Umbilical cord (tissue), 2 donors: Measurements from ENCODE around the gene AFF2. TPM values are rescaled to one million over a fixed set of nuclear protein-coding genes. Genes with fewer than 3 reads are reported as not detected.

Experiments used
- DNase-seq: peaks from one replicate; pipeline ENCODE4 v3.0.0-alpha.2; 2015; ENCODE audit warnings: low spot score
- total RNA-seq: library from RNA; depleted of rRNA; stranded (reverse); fragments of >200 nt; gene quantifications from one replicate; pipeline ENCODE4 v1.2.3, GENCODE V29; 2014; ENCODE audit warnings: low replicate concordance; ENCODE audit not compliant: insufficient read depth

Gene AFF2
- 14.7 TPM for total RNA-seq

GRCh38 chrX:148500423-148501385 lies at the start of gene AFF2:
AFF2 (plus strand) TSS chrX:148500617; CDS start chrX:148501098, 481 bp downstream.
- peak; percentile 31 for DNase-seq

DNA sequence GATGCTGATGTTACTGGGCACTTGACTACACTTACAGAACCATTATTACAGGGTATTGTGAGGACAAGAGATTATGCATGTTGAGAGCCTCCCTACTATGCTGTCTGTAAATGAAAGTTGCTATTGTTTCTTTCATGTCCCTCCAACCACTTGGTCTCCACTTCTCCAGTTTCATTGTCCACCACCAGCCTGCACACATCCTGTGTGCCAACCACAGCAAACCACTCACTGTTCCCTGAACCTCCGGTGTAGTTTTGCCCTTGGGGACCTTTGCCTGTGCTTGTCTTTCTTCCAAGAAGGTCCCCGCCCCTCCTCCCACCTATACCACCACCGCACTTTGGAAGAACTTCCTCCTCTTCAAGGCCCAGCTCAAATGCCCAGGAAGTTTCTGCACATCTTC lies 43.1 kb upstream of the AFF2 start:
- no peak for DNase-seq

GRCh38 chrX:148459343-148459742 lies 41.1 kb upstream of the AFF2 start:
- DNase-seq, result no peak

DNA sequence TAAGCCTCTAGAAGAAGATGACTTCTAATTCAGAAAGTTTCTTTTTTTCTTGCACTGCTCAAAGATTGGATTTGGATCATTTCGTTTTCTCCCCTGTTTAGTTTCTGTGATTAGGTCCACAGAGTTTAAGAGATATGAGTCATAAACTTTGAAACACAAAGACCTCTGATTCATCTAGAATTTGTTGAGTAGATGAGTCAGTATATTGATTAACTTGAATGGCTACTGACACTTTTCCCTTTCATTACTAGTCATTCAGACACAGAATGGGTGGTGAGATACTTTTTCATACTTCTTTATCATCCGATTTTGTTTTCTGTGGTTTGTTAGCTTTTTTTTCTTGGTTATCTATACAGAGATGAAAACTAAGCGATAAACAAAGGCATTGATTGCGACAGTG lies 34.1 kb upstream of the AFF2 start:
- DNase-seq, result no peak

GRCh38 chrX:148470324-148470723 lies 30.1 kb upstream of the AFF2 start:
- no peak for DNase-seq

DNA sequence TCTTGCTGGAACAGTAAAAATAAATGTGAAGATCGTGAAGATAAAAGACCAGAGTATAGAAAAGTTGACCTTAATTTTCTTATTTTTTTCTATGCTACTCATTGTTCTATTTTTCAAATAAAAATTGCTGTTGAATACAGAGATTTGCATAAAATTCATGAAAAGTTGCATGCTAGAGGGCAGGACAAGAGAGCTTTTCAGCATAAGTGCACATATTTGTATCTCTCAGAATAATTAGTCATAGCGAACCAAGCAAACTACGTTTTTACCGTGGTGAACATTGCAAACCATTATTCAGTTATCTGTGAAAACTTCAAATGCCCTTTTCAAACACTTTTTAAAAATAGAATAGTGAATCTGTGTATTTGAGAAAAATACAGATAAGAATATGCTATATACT lies 26.4 kb upstream of the AFF2 start:
- no peak for DNase-seq

DNA sequence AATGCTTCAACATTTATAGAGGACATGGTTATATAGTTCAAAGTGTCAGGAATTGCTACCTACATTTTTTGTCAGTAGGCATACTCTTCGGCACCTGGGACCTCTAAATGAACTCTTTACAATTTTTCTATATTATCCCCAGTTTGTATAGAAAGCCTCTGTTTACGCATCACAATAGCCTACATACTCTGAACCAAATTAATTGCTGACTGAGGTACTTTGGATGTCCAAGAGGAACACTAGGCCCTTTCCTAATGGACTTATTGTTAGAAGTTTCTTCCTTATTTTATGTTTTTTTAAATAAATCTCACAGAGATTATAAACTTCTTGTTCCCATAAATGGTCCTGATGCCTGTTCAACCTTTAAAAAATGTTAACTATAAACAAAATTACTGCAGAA lies 8.4 kb upstream of the AFF2 start:
- no peak for DNase-seq

- no peak for DNase-seq
Measured at GRCh38 chrX:148495176-148495575, 5.2 kb upstream of the AFF2 start.

GRCh38 chrX:148498067-148498466 lies 2.4 kb upstream of the AFF2 start:
- DNase-seq, result no peak

- no peak for DNase-seq
Measured at GRCh38 chrX:148499638-148500422, 587 bp upstream of the AFF2 start.

DNA sequence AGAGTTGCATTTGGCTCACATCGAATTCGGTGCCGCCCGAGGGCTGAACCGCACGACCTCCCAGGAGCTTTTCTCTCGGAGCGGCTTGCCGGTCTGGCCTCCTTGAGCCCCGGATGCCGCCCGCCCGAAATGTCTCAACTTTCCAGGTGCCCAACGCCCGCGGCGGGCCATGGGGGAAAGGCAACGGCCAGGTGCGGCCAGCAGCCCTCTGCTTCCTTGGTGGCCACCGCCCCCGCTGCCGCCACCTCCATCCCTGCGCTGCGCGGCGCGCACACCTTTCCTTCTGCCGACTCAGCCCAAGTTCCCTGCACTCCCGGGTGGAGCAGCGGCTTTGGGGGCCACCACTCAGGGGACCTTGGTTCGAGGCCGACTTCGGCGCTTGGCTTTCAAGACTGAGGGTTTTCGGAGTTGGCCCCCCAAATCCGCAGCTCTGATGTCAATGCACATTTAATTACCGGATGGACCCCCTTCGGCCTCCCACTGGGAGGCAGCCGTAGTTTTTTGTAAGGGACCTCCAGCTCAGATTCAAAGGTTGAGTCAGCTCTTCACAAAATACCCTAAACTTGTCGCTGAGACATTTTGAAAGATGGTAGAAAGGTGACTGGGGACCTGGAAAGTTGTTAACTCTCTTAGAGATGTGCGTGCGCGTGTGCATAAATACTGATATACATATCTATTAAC lies 1.1 kb downstream of the AFF2 start:
- DNase-seq, result no peak

DNA sequence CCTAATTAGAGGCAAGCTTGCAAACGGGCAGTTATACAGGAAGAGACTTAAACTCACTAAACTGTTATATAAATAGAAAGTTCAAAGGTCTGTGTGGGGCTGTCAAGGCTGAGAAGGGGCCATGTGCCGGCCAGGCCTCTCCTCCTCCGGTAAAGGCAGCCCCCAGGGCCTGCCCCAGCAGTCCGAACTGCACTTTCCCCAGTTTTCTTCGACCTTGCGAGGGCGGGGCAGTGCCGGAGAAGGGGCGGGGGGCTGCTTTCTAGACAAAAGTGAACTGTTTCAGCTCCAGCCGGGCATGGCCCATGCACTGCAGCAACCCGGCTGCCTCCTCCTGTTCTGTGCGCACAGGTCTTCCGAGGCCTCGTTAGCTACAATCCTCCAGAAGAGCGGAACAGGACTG lies 4.1 kb downstream of the AFF2 start:
- DNase-seq, result no peak

GRCh38 chrX:148507418-148507817 lies 7.0 kb downstream of the AFF2 start:
- no peak for DNase-seq

- DNase-seq, result no peak
Measured at GRCh38 chrX:148512453-148512852, 12.0 kb downstream of the AFF2 start.

DNA sequence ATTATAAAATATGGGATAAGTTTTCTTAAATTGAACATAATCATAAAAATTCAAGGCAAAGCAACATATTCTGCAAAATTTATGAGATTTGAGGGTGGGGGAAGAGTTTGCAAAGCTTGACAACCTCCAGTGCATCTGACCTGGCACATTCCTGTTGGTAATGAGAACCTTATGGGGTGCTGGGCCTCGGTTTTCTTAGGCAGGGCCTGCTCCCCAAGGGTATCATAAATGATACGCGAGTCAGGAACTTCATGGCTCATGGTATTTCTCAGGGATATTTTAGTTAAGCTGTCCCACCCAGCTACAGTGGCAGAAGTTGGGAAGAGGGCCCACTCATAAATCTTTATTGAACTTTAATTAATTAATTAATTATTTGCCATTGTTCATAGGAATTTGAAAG lies 13.2 kb downstream of the AFF2 start:
- DNase-seq, result no peak

DNA sequence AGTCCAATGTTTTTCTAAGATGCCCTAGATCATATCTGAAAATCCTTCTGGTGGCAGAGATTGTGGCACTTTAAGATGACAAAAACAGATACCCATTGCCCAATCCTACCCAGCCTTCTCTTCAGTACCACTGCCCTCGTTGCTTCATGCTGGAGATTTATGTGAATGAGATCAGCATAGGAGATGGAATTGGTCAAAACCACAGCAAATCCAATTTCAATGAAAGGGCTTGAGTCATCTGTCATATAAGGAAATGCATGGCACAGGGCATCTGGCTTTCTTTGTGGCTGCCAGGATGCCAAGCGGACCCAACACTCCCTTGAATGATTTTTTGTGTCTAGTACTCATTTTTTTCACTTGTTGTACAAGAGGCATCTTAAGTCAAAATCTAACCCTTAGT lies 16.8 kb downstream of the AFF2 start:
- DNase-seq, result no peak

- DNase-seq, result no peak
Measured at GRCh38 chrX:148522006-148522405, 21.6 kb downstream of the AFF2 start.

DNA sequence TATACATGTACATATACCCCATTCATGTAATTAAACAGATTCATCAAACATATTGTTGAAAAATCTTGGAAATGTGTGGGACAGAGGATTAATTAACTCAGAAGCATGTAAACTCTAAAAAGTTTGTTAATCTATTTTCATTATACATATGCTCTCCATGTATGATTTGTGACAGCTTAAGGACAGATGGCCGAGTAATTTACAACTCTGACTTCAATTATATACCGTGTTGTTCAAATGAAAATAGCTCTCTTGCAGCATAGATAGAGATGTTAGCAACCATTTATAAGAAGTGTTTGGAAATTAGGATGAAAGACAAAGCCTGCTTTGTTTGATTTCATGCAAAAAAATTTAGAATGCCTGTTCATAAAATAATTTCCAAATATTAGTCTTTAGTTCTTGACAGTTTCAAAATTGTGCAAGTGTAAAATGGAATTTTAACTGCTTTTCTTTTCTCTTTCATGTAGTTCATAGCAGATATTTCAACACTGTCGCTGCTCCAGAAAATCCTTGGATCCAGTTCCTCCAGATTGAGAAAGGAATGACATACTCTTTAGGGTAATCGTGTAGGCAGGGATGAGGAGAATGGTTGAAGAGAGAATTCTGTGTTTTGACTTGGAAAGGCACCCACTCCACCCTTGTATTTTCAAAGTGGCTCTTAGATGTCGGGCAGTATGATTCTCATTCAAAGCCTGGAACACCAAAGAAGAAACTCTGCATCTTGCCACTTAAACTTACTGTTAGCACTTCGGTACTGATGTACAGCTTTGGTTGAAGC lies 23.1 kb downstream of the AFF2 start:
- DNase-seq, result no peak

DNA sequence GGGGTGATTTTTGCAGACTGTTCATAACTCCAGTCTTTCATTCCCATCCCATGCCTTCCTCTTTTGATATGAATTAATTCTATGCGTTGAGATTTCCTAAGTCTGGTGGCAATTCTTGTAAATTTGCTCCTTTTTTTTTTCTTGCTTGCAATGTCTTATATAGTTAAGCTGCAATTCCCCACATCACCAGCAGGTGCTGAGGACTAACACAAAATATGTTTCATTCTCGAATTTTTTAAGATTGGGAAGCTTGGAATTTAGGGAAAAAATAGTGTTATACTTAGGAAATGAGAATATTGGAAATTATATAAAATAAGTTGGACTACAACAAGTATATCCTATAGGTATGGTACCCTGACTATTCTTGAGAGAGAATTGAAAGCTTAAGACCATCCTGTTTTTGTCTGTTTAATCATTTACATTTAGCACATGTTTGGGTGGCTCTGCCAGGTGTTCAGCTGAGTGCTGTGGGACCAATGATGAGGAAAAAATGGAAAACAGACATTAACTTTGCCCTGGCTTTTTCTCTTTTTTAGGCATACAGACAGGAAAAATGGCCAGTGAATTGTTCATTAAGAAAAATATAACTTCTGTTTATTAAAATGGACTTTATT lies 30.2 kb downstream of the AFF2 start:
- no peak for DNase-seq

GRCh38 chrX:148534291-148534690 lies 33.9 kb downstream of the AFF2 start:
- DNase-seq, result peak; percentile 2

DNA sequence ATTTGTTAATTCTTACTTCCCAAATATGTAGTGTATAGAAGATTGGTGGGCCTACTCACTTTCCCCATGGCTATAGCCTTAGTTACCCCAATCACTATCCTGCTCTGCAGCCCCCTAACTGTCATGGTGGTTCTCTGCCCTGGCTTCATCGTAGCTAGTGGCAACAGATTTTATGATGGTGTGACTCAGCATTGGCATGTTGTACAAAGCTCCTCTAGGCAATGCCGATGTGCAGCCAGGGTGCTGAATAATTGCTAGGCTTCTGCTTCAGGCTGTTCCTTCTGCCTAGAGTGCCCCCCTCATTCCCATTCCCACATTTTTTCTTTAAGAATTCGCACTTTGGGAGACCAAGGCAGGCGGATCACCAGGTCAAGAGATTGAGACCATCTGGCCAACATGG lies 35.2 kb downstream of the AFF2 start:
- no peak for DNase-seq
